ENCODE measurements around the gene PTGR1. TPM values are rescaled to one million over a fixed set of nuclear protein-coding genes. Genes with fewer than 3 reads are reported as not detected.
"Not testable (repeated sequence)": the region's sequence is repeated elsewhere in the genome, so short reads cannot be mapped to it uniquely, and the experiment has no call there.

The PTGR1 gene
- total and polyA plus RNA-seq, 4 donors: 38.4 to 53.1 (median 42.0) TPM

GRCh38 chr9:111617349-111617748, 17.9 kb upstream of the PTGR1 start:
- not testable (repeated sequence) for H3K4me3 ChIP-seq (ENCODE audit: low read depth, low read length); H3K4me1 ChIP-seq (ENCODE audit: control insufficient read depth, insufficient read depth, low read length); H3K27me3 ChIP-seq (ENCODE audit: control insufficient read depth, insufficient read depth, low read length); H3K9me3 ChIP-seq (ENCODE audit: control insufficient read depth, insufficient read depth, low read length); H3K36me3 ChIP-seq (ENCODE audit: control insufficient read depth, insufficient read depth, low read length); DNase-seq (ENCODE audit: low read depth in 4 of 6, low spot score in 6 of 6); H3K27ac ChIP-seq (ENCODE audit: low read depth, low read length)
- 98% methylated on average over 15 of the region's 29 CpGs for WGBS (ENCODE audit: insufficient coverage)

GRCh38 chr9:111615928-111616327, 16.5 kb upstream of the PTGR1 start:
- H3K36me3 ChIP-seq (ENCODE audit: control insufficient read depth, insufficient read depth, low read length): no peaks in the 10 kb centered on the region
- H3K27me3 ChIP-seq (ENCODE audit: control insufficient read depth, insufficient read depth, low read length): no peaks in the 10 kb centered on the region
- no peaks in the 10 kb centered on the region for H3K4me1 ChIP-seq (ENCODE audit: control insufficient read depth, insufficient read depth, low read length)
- no peak overlapping the region for H3K27ac ChIP-seq (ENCODE audit: low read depth, low read length)
- no peaks in the 10 kb centered on the region for H3K9me3 ChIP-seq (ENCODE audit: control insufficient read depth, insufficient read depth, low read length)
- no peak for DNase-seq (ENCODE audit: low read depth in 4 of 6, low spot score in 6 of 6)
- H3K4me3 ChIP-seq (ENCODE audit: low read depth, low read length): no peak overlapping the region
- WGBS (ENCODE audit: insufficient coverage): 50% methylated on average over 1 of the region's 3 CpGs

GRCh38 chr9:111613436-111614040, 14.1 kb upstream of the PTGR1 start:
- H3K4me3 ChIP-seq (ENCODE audit: low read depth, low read length): no peak overlapping the region
- no peaks in the 10 kb centered on the region for H3K27me3 ChIP-seq (ENCODE audit: control insufficient read depth, insufficient read depth, low read length)
- WGBS (ENCODE audit: insufficient coverage): 56% methylated on average over 2 of the region's 4 CpGs

GRCh38 chr9:111610845-111611244, 11.4 kb upstream of the PTGR1 start:
- Histone ChIP-seq H3K27me3 (ENCODE audit: control insufficient read depth, insufficient read depth, low read length) (no peaks in the 10 kb centered on the region), H3K9me3 (ENCODE audit: control insufficient read depth, insufficient read depth, low read length) (no peaks in the 10 kb centered on the region), H3K4me1 (ENCODE audit: control insufficient read depth, insufficient read depth, low read length) (no peaks in the 10 kb centered on the region), H3K4me3 (ENCODE audit: low read depth, low read length) (no peak overlapping the region), H3K27ac (ENCODE audit: low read depth, low read length) (no peak overlapping the region), H3K36me3 (ENCODE audit: control insufficient read depth, insufficient read depth, low read length) (no peaks in the 10 kb centered on the region)
- 60% methylated on average over 7 of the region's 7 CpGs for WGBS (ENCODE audit: insufficient coverage)
- DNase-seq (ENCODE audit: low read depth in 4 of 6, low spot score in 6 of 6): no peak

More at GRCh38 chr9:111613436-111614040, 14.1 kb upstream of the PTGR1 start:
- no peak for DNase-seq (ENCODE audit: low read depth in 4 of 6, low spot score in 6 of 6)
- H3K27ac ChIP-seq (ENCODE audit: low read depth, low read length): no peak overlapping the region
- no peaks in the 10 kb centered on the region for H3K36me3 ChIP-seq (ENCODE audit: control insufficient read depth, insufficient read depth, low read length)
- no peaks in the 10 kb centered on the region for H3K9me3 ChIP-seq (ENCODE audit: control insufficient read depth, insufficient read depth, low read length)
- no peaks in the 10 kb centered on the region for H3K4me1 ChIP-seq (ENCODE audit: control insufficient read depth, insufficient read depth, low read length)

GRCh38 chr9:111610149-111610548, 10.7 kb upstream of the PTGR1 start:
- Histone ChIP-seq H3K27ac (ENCODE audit: low read depth, low read length) (no peak overlapping the region), H3K27me3 (ENCODE audit: control insufficient read depth, insufficient read depth, low read length) (no peaks in the 10 kb centered on the region), H3K36me3 (ENCODE audit: control insufficient read depth, insufficient read depth, low read length) (no peaks in the 10 kb centered on the region), H3K9me3 (ENCODE audit: control insufficient read depth, insufficient read depth, low read length) (no peaks in the 10 kb centered on the region), H3K4me1 (ENCODE audit: control insufficient read depth, insufficient read depth, low read length) (no peaks in the 10 kb centered on the region), H3K4me3 (ENCODE audit: low read depth, low read length) (no peak overlapping the region)
- 52% methylated on average over 4 of the region's 5 CpGs for WGBS (ENCODE audit: insufficient coverage)
- no peak for DNase-seq (ENCODE audit: low read depth in 4 of 6, low spot score in 6 of 6)

- no peak for DNase-seq (ENCODE audit: low read depth in 4 of 6, low spot score in 6 of 6)
- no peaks in the 10 kb centered on the region for H3K36me3 ChIP-seq (ENCODE audit: control insufficient read depth, insufficient read depth, low read length)
- no peaks in the 10 kb centered on the region for H3K27me3 ChIP-seq (ENCODE audit: control insufficient read depth, insufficient read depth, low read length)
- H3K4me1 ChIP-seq (ENCODE audit: control insufficient read depth, insufficient read depth, low read length): peaks cover under 1% of the 10 kb centered on the region
- H3K27ac ChIP-seq (ENCODE audit: low read depth, low read length): no peak overlapping the region
- no peak overlapping the region for H3K4me3 ChIP-seq (ENCODE audit: low read depth, low read length)
- no peaks in the 10 kb centered on the region for H3K9me3 ChIP-seq (ENCODE audit: control insufficient read depth, insufficient read depth, low read length)
- WGBS (ENCODE audit: insufficient coverage): 92% methylated on average over 5 of the region's 9 CpGs
Observed at GRCh38 chr9:111605041-111605559, 5.7 kb upstream of the PTGR1 start.

GRCh38 chr9:111604054-111604615, 4.7 kb upstream of the PTGR1 start:
- 48% methylated on average over 5 of the region's 16 CpGs for WGBS (ENCODE audit: insufficient coverage)
- Histone ChIP-seq H3K4me1 (ENCODE audit: control insufficient read depth, insufficient read depth, low read length) (peaks cover 7% of the 10 kb centered on the region), H3K4me3 (ENCODE audit: low read depth, low read length) (no peak overlapping the region), H3K27me3 (ENCODE audit: control insufficient read depth, insufficient read depth, low read length) (no peaks in the 10 kb centered on the region), H3K27ac (ENCODE audit: low read depth, low read length) (no peak overlapping the region), H3K9me3 (ENCODE audit: control insufficient read depth, insufficient read depth, low read length) (no peaks in the 10 kb centered on the region), H3K36me3 (ENCODE audit: control insufficient read depth, insufficient read depth, low read length) (no peaks in the 10 kb centered on the region)
- no peak for DNase-seq (ENCODE audit: low read depth in 4 of 6, low spot score in 6 of 6)

GRCh38 chr9:111603041-111603440, 3.6 kb upstream of the PTGR1 start:
- H3K4me1 ChIP-seq (ENCODE audit: control insufficient read depth, insufficient read depth, low read length): peaks cover 16% of the 10 kb centered on the region
- no peak overlapping the region for H3K27ac ChIP-seq (ENCODE audit: low read depth, low read length)
- H3K4me3 ChIP-seq (ENCODE audit: low read depth, low read length): no peak overlapping the region
- DNase-seq (ENCODE audit: low read depth in 4 of 6, low spot score in 6 of 6): no peak
- H3K9me3 ChIP-seq (ENCODE audit: control insufficient read depth, insufficient read depth, low read length): no peaks in the 10 kb centered on the region
- H3K36me3 ChIP-seq (ENCODE audit: control insufficient read depth, insufficient read depth, low read length): no peaks in the 10 kb centered on the region
- WGBS (ENCODE audit: insufficient coverage): 86% methylated on average over 1 of the region's 4 CpGs
- no peaks in the 10 kb centered on the region for H3K27me3 ChIP-seq (ENCODE audit: control insufficient read depth, insufficient read depth, low read length)

GRCh38 chr9:111601237-111602018, 2.0 kb upstream of the PTGR1 start:
- Histone ChIP-seq H3K4me3 (ENCODE audit: low read depth, low read length) (no peak overlapping the region), H3K27ac (ENCODE audit: low read depth, low read length) (no peak overlapping the region), H3K27me3 (ENCODE audit: control insufficient read depth, insufficient read depth, low read length) (no peaks in the 10 kb centered on the region), H3K36me3 (ENCODE audit: control insufficient read depth, insufficient read depth, low read length) (no peaks in the 10 kb centered on the region), H3K9me3 (ENCODE audit: control insufficient read depth, insufficient read depth, low read length) (no peaks in the 10 kb centered on the region), H3K4me1 (ENCODE audit: control insufficient read depth, insufficient read depth, low read length) (peaks cover 19% of the 10 kb centered on the region)
- WGBS (ENCODE audit: insufficient coverage): 83% methylated on average over 1 of the region's 10 CpGs
- no peak for DNase-seq (ENCODE audit: low read depth in 4 of 6, low spot score in 6 of 6)
